SK-N-SH (cell line): ENCODE data around the gene MFAP3L. TPM values are rescaled to one million over a fixed set of nuclear protein-coding genes. Genes with fewer than 3 reads are reported as not detected.

Source experiments
- CTCF ChIA-PET: fragments of 300-600, 350-600 bp; formaldehyde crosslinking; extraction: SDS; loops from one replicate; lab custom pipeline; 2021; lab: Yijun Ruan, JAX
- POLR2A ChIA-PET: fragments of 350-600 bp; sonication (Branson Sonifier 250); formaldehyde crosslinking; extraction: SDS; loops from one replicate; lab custom pipeline; 2020; ENCODE audit warnings: antibody characterized with exemption, inconsistent platforms; lab: Yijun Ruan, JAX
- DNase-seq: peaks from one replicate; pipeline ENCODE4 v3.0.0; 2012
- H2AFZ ChIP-seq: fragments of 200-600 bp; sonication (generic); 2 replicates; pipeline ENCODE4 v1.8.1; 2016; ENCODE audit warnings: antibody characterized with exemption, mild to moderate bottlenecking, low read depth
- H3F3A ChIP-seq: fragments of 200-600 bp; sonication (generic); replicated peaks from 2 replicates; pipeline ENCODE3; 2016; ENCODE audit warnings: antibody characterized with exemption, mild to moderate bottlenecking; ENCODE audit not compliant: insufficient read depth
- H3K27ac ChIP-seq, 2 experiments: fragments of 200-500 bp in 1 of 2; fragments of 200-600 bp in 1 of 2; sonication (Bioruptor generic) in 1 of 2; sonication (generic), shearing (Covaris generic) in 1 of 2; 2 replicates each; pipeline versions ENCODE4 v1.5.1 to v1.6.1; 2014 to 2016; ENCODE audit warnings: low read depth in 2 of 2, inconsistent platforms in 1 of 2, low read length in 1 of 2, mild to moderate bottlenecking in 1 of 2, mixed read lengths in 1 of 2
- H3K27me3 ChIP-seq: fragments of 200-600 bp; sonication (generic), shearing (Covaris generic); 2 replicates; pipeline ENCODE4 v1.6.1; 2016; ENCODE audit warnings: mixed run types; ENCODE audit not compliant: insufficient read depth
- H3K36me3 ChIP-seq, 2 experiments: fragments of 200-500 bp in 1 of 2; fragments of 200-600 bp in 1 of 2; sonication (Bioruptor generic) in 1 of 2; sonication (generic) in 1 of 2; replicated peaks in 1 of 2; 2 replicates each; pipeline versions ENCODE3 to v1.5.1; 2014 to 2016; ENCODE audit warnings: low read length in 1 of 2, mild to moderate bottlenecking in 1 of 2; ENCODE audit not compliant: insufficient read depth in 2 of 2, control insufficient read depth in 1 of 2
- H3K4me1 ChIP-seq, 2 experiments: fragments of 200-500 bp in 1 of 2; fragments of 200-600 bp in 1 of 2; sonication (Bioruptor generic) in 1 of 2; sonication (generic), shearing (Covaris generic) in 1 of 2; 2 replicates each; pipeline versions ENCODE4 v1.5.1 to v1.6.1; 2014 to 2016; ENCODE audit warnings: low read depth in 1 of 2, low read length in 1 of 2, mixed run types in 1 of 2; ENCODE audit not compliant: insufficient read depth in 2 of 2, control insufficient read depth in 1 of 2
- H3K4me2 ChIP-seq: fragments of 200-600 bp; sonication (generic), shearing (Covaris generic); 2 replicates; pipeline ENCODE4 v1.6.1; 2017; ENCODE audit warnings: mixed run types
- H3K4me3 ChIP-seq, 2 experiments: fragments of 200-500 bp in 1 of 2; fragments of 200-600 bp in 1 of 2; sonication (Bioruptor generic) in 1 of 2; sonication (generic), shearing (Covaris generic) in 1 of 2; 2 replicates each; pipeline versions ENCODE4 v1.5.1 to v1.8.1; 2014 to 2016; ENCODE audit warnings: low read depth in 2 of 2, inconsistent platforms in 1 of 2, low read length in 1 of 2, mild to moderate bottlenecking in 1 of 2, mixed read lengths in 1 of 2, moderate library complexity in 1 of 2
- H3K79me2 ChIP-seq: fragments of 200-600 bp; sonication (generic); 2 replicates; pipeline ENCODE4 v1.8.1; 2017; ENCODE audit warnings: mild to moderate bottlenecking; ENCODE audit not compliant: insufficient read depth
- H3K9ac ChIP-seq: fragments of 200-600 bp; sonication (generic); 2 replicates; pipeline ENCODE4 v1.6.1; 2017; ENCODE audit warnings: mixed run types
- H3K9me2 ChIP-seq: fragments of 200-600 bp; sonication (generic); 2 replicates; pipeline ENCODE4 v1.6.1; 2017; ENCODE audit warnings: mixed run types
- H3K9me3 ChIP-seq: fragments of 200-600 bp; sonication (generic); 2 replicates; pipeline ENCODE4 v1.6.1; 2017; ENCODE audit warnings: mixed run types, mild to moderate bottlenecking, moderate library complexity
- H4K20me1 ChIP-seq: fragments of 200-600 bp; sonication (generic); 2 replicates; pipeline ENCODE4 v1.6.1; 2017; ENCODE audit warnings: mild to moderate bottlenecking, mixed run types; ENCODE audit not compliant: insufficient read depth
- CHD2 ChIP-seq: fragments of 150-350 bp; IDR thresholded peaks from 2 replicates; pipeline ENCODE4 v1.6.1; 2018; ENCODE audit warnings: low read length; ENCODE audit not compliant: partially characterized antibody
- ELF1 ChIP-seq: IDR thresholded peaks from 2 replicates; pipeline ENCODE4 v1.4.0; 2012
- GABPA ChIP-seq: IDR thresholded peaks from 2 replicates; pipeline ENCODE4 v1.4.0; 2012; ENCODE audit warnings: low read depth, mild to moderate bottlenecking
- JUND ChIP-seq: IDR thresholded peaks from 2 replicates; pipeline ENCODE4 v1.4.0; 2012
- NFIC ChIP-seq: IDR thresholded peaks from 2 replicates; pipeline ENCODE4 v1.4.0; 2012; ENCODE audit warnings: borderline replicate concordance
- NRF1 ChIP-seq: IDR thresholded peaks from 2 replicates; pipeline ENCODE4 v1.6.1; 2012; ENCODE audit warnings: low read depth, mild to moderate bottlenecking, low read length
- PBX3 ChIP-seq: IDR thresholded peaks from 2 replicates; pipeline ENCODE4; 2012
- RAD21 ChIP-seq: IDR thresholded peaks from 2 replicates; pipeline ENCODE4 v1.6.1; 2012; ENCODE audit warnings: mild to moderate bottlenecking, low read length
- RFX5 ChIP-seq: IDR thresholded peaks from 2 replicates; pipeline ENCODE4 v1.6.1; 2012; ENCODE audit warnings: mild to moderate bottlenecking, improper control_type of control experiment, low read length
- SMC3 ChIP-seq: IDR thresholded peaks from 2 replicates; pipeline ENCODE4 v1.6.1; 2012; ENCODE audit warnings: low read depth, low read length, improper control_type of control experiment
- USF1 ChIP-seq: IDR thresholded peaks from 2 replicates; pipeline ENCODE4 v1.4.0; 2012; ENCODE audit warnings: low read depth, borderline replicate concordance
- USF2 ChIP-seq: fragments of 150-350 bp; IDR thresholded peaks from 2 replicates; pipeline ENCODE4 v1.6.1; 2017; ENCODE audit warnings: antibody characterized with exemption, low read length, low read depth, borderline replicate concordance
- WGBS: methylation state at CpG from one replicate; pipeline ENCODE4 v1.1.6; 2017; ENCODE audit warnings: low lambda C conversion rate; 5-methylcytosine and 5-hydroxymethylcytosine counted together
- polyA plus RNA-seq, 3 experiments: library from polyadenylated mRNA; depleted of rRNA; stranded (reverse); fragments of >200 nt; gene quantifications; 2 replicates each; pipeline ENCODE4 v1.2.3, GENCODE V29; 2012

MFAP3L gene
- polyA plus RNA-seq, 1 of the 3 experiments (the other 2 are of a cell fraction), result 5.4 TPM

GRCh38 chr4:169988252-169988651, 37.9 kb downstream of the MFAP3L start (continued):
- TF ChIP-seq GABPA (no peak), ELF1 (no peak)

GRCh38 chr4:169987327-169988228, 38.6 kb downstream of the MFAP3L start:
- Histone ChIP-seq H3F3A (peaks cover 23% of the 10 kb centered on the region), H3K4me2 (0 out of 2 replicates have a peak overlapping the region, but pooled peaks have one; percentile 17), H2AFZ (no peak overlapping the region), H3K27me3 (no peaks in the 10 kb centered on the region), H3K27ac (peak overlapping the region in 1 of 2 experiments; percentile 73; a peak in 2 of 4 replicates), H3K79me2 (peaks cover 11% of the 10 kb centered on the region; the same call in 1 of the 2 replicates), H3K9ac (no peak overlapping the region), H3K36me3 (peaks cover 0 to 20% of the 10 kb centered on the region in 2 experiments), H3K9me2 (no peaks in the 10 kb centered on the region), H4K20me1 (no peaks in the 10 kb centered on the region), H3K4me3 (no peak overlapping the region), H3K4me1 (peaks cover 0 to 16% of the 10 kb centered on the region in 2 experiments; a peak in 2 of 4 replicates), H3K9me3 (no peaks in the 10 kb centered on the region)
- DNase-seq, result no peak
- WGBS, result 82% methylated on average over 6 of the region's 6 CpGs
- CTCF ChIA-PET, result interaction anchor here (0.7 kb wide), 1 partner anchor 220 kb away, joined by 3 read pairs; no protein-coding TSS in a partner anchor
- TF ChIP-seq JUND (no peak), GABPA (no peak), NFIC (no peak), SMC3 (no peak)
- POLR2A ChIA-PET, result no interaction called here

DNA sequence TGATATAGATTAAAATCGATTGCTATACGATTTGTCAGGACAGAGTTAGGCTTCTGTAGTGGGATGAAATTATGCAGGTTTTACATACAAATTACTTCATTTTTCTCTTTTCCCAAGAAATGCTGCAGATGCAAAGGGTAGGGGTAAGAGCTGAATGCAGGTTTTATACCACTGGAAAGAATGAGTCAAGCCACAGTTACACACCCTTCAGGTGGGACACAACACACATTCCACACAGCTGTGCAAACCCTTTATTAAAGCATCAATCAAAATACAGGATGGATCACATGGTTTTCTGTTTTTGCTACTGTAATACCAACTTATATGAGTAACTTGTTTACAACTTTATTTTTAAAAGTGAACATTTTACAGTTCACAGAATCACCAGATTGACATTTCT, 39.8 kb downstream of the MFAP3L start:
- TF ChIP-seq NRF1 (no peak), PBX3 (no peak), USF2 (no peak), USF1 (no peak), RFX5 (no peak), CHD2 (no peak), SMC3 (no peak), RAD21 (no peak)
- DNase-seq, result no peak
- ChIA-PET POLR2A (no interaction called here), CTCF (interaction anchor here (0.9 kb wide), 1 partner anchor 175 kb away, joined by 3 read pairs; no protein-coding TSS in a partner anchor)
- Histone ChIP-seq H3K9ac (no peak overlapping the region), H3K4me2 (no peak overlapping the region), H2AFZ (no peak overlapping the region), H3K79me2 (peaks cover 11% of the 10 kb centered on the region; the same call in 1 of the 2 replicates), H4K20me1 (no peaks in the 10 kb centered on the region), H3K27ac (no peak overlapping the region), H3F3A (peaks cover 23% of the 10 kb centered on the region), H3K36me3 (peaks cover 0 to 17% of the 10 kb centered on the region in 2 experiments), H3K9me2 (no peaks in the 10 kb centered on the region), H3K4me3 (no peak overlapping the region), H3K27me3 (no peaks in the 10 kb centered on the region), H3K9me3 (no peaks in the 10 kb centered on the region), H3K4me1 (peaks cover 0 to 16% of the 10 kb centered on the region in 2 experiments; a peak in 2 of 4 replicates)
- 90% methylated on average over 2 of the region's 2 CpGs for WGBS
